Breast epithelium (tissue), 4 donors: ENCODE data around the gene HDLBP. TPM values are rescaled to one million over a fixed set of nuclear protein-coding genes. Genes with fewer than 3 reads are reported as not detected.

Experiments used
- DNase-seq, 2 donors: peaks; one replicate each; pipeline ENCODE4 v3.0.0-alpha.2; 2019; ENCODE audit warnings: low spot score in 2 of 2
- H3K27ac ChIP-seq, 2 donors: fragments of 200-600 bp; sonication (generic) in 1 of 2; one replicate each; pipeline ENCODE4 v1.5.1; 2016 to 2019; ENCODE audit warnings: mild to moderate bottlenecking in 1 of 2
- H3K27me3 ChIP-seq, 2 donors: fragments of 200-600 bp; sonication (generic) in 1 of 2; one replicate each; pipeline versions ENCODE4 v1.5.1 to v1.6.0; 2017 to 2019; ENCODE audit warnings: control low read depth in 1 of 2, mild to moderate bottlenecking in 1 of 2
- H3K36me3 ChIP-seq: fragments of 200-600 bp; one replicate; pipeline ENCODE4 v1.5.1; 2019
- H3K4me1 ChIP-seq, 2 donors: fragments of 200-600 bp; sonication (generic); one replicate each; pipeline ENCODE4 v1.5.1; 2016 to 2019; ENCODE audit warnings: control low read depth in 1 of 2
- H3K4me3 ChIP-seq, 3 donors: fragments of 200-600 bp; sonication (generic); 1 replicate in 2 of 3; 2 replicates in 1 of 3; pipeline ENCODE4 v1.5.1; 2016 to 2019; ENCODE audit warnings: mild to moderate bottlenecking in 3 of 3, moderate library complexity in 2 of 3
- H3K9me3 ChIP-seq, 2 donors: fragments of 200-600 bp; sonication (generic) in 1 of 2; one replicate each; pipeline ENCODE4 v1.5.1; 2016 to 2019; ENCODE audit warnings: control low read depth in 1 of 2
- POLR2A ChIP-seq: fragments of 450-650 bp; IDR thresholded peaks from one replicate; pipeline ENCODE4 v1.6.1; 2016; ENCODE audit warnings: antibody characterized with exemption, mild to moderate bottlenecking, moderate library complexity
- POLR2AphosphoS5 ChIP-seq, 3 donors: sonication (generic); formaldehyde crosslinking; IDR thresholded peaks; one replicate each; pipeline ENCODE4 v1.6.1; 2017; ENCODE audit warnings: antibody characterized with exemption in 3 of 3
- intact Hi-C: fragments of 100-400 bp; cut with DNase I; formaldehyde crosslinking; loops from one replicate; pipeline ENCODE4 v1.15.1; 2023; ENCODE audit warnings: low total_unique reads
- total RNA-seq, 3 donors: library from RNA; depleted of rRNA; stranded (reverse); fragments of >200 nt; gene quantifications; one replicate each; pipeline ENCODE4 v1.1.0, GENCODE V29; 2016
- TF ChIP-seq, protein P1 (sequence below), 3 donors: fragments of 450-650 bp; IDR thresholded peaks; one replicate each; pipeline ENCODE4 v1.5.1; 2016 to 2017; ENCODE audit warnings: antibody characterized with exemption in 3 of 3, mild to moderate bottlenecking in 3 of 3, moderate library complexity in 3 of 3

The HDLBP gene
- total RNA-seq, 3 donors from 2014 or later: 339 to 515 (median 383) TPM

- no peak overlapping the region for H3K4me3 ChIP-seq
- H3K27me3 ChIP-seq: no peaks in the 10 kb centered on the region
- no peaks in the 10 kb centered on the region for H3K36me3 ChIP-seq
- no peak for DNase-seq
- TF ChIP-seq POLR2AphosphoS5 (IDR thresholded peaks at IDR 0.05) (no peak), POLR2A (no peak)
- TF ChIP-seq, protein P1, sequence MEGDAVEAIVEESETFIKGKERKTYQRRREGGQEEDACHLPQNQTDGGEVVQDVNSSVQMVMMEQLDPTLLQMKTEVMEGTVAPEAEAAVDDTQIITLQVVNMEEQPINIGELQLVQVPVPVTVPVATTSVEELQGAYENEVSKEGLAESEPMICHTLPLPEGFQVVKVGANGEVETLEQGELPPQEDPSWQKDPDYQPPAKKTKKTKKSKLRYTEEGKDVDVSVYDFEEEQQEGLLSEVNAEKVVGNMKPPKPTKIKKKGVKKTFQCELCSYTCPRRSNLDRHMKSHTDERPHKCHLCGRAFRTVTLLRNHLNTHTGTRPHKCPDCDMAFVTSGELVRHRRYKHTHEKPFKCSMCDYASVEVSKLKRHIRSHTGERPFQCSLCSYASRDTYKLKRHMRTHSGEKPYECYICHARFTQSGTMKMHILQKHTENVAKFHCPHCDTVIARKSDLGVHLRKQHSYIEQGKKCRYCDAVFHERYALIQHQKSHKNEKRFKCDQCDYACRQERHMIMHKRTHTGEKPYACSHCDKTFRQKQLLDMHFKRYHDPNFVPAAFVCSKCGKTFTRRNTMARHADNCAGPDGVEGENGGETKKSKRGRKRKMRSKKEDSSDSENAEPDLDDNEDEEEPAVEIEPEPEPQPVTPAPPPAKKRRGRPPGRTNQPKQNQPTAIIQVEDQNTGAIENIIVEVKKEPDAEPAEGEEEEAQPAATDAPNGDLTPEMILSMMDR (IDR thresholded peaks at IDR 0.05): no peak
- intact Hi-C loops: no loop called here
- H3K9me3 ChIP-seq: no peaks in the 10 kb centered on the region
- H3K27ac ChIP-seq: no peak overlapping the region
- no peaks in the 10 kb centered on the region for H3K4me1 ChIP-seq
Observed at GRCh38 chr2:241330616-241330981, 15.1 kb upstream of the HDLBP start.

DNA sequence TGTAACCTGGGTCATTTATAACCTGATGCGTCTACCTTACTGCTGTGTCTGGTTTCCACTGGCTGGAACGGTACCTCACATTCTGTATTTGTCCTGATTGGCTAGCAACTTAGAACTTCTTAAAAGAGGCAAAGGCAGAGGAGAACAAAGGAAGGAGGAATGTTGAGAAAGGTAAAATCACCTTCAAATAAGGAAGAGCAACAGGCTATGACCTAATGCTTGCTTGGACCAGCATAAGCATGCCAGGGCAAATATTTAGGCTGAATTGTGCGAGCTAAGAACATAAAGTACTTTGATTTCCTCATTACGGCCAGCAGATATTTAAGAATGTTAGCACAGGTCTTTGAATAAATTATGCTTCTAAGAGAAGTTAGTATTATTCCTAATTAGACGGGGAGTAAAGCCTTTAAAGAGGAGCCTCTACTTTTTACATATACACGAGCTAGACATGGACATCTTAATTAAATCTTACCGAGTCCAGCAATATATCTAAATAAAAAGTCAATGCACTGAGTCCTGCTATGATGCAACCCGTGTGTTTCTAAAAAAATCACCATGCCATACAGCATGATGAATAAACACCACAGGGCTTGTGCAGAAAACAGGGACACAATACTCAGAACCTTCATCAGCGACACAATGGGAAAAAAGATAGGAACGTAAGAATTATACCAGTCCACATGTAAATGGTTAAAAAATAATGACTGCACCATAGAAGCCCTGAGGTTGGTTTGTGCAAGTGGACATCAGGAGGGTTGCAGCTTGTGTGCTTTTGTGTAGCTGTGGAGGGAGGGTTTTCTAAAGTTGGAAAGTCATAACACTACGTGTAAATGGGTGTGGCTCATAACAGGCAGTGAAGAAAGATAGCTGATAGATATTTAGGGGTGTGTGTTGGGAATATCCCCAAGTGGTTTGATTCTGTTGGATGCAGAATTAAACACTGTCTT, 14.5 kb upstream of the HDLBP start:
- H3K27ac ChIP-seq: peak overlapping the region; percentile 8 to 21
- H3K27me3 ChIP-seq: no peaks in the 10 kb centered on the region
- TF ChIP-seq POLR2AphosphoS5 (IDR thresholded peaks at IDR 0.05) (no peak), POLR2A (no peak)
- TF ChIP-seq, protein P1 (IDR thresholded peaks at IDR 0.05): no peak
- intact Hi-C loops: no loop called here
- no peak for DNase-seq
- H3K36me3 ChIP-seq: no peaks in the 10 kb centered on the region
- H3K9me3 ChIP-seq: no peaks in the 10 kb centered on the region
- no peak overlapping the region for H3K4me3 ChIP-seq
- no peaks in the 10 kb centered on the region for H3K4me1 ChIP-seq

DNA sequence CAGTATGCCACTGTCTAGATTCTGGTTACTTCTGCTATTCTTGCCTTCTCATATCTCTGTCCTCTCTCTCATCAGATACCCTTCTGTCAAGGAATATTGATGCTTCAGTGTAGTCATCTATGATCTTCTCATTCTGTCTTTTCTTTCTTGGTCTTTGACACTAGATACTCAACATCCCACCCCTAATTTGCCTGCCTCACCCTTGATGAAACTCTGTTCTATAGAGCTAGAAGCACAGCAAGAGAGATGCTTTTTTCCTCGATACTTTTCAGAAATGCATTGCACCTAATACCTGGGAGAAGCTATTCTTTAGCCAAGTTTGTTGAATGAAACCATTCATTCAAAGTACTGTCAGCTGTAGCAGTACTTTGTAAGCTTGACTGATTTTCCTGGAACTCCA, 9.8 kb upstream of the HDLBP start:
- no peak overlapping the region for H3K27ac ChIP-seq
- TF ChIP-seq POLR2A (no peak), POLR2AphosphoS5 (IDR thresholded peaks at IDR 0.05) (no peak)
- TF ChIP-seq, protein P1 (IDR thresholded peaks at IDR 0.05): no peak
- H3K27me3 ChIP-seq: no peaks in the 10 kb centered on the region
- no peaks in the 10 kb centered on the region for H3K4me1 ChIP-seq
- intact Hi-C loops: no loop called here
- H3K4me3 ChIP-seq: no peak overlapping the region
- no peaks in the 10 kb centered on the region for H3K36me3 ChIP-seq
- no peaks in the 10 kb centered on the region for H3K9me3 ChIP-seq
- DNase-seq: no peak

- intact Hi-C loops: no loop called here
- no peak for DNase-seq
- Histone ChIP-seq H3K4me3 (no peak overlapping the region), H3K36me3 (no peaks in the 10 kb centered on the region), H3K9me3 (no peaks in the 10 kb centered on the region), H3K27me3 (no peaks in the 10 kb centered on the region), H3K27ac (no peak overlapping the region), H3K4me1 (no peaks in the 10 kb centered on the region)
- TF ChIP-seq, protein P1 (IDR thresholded peaks at IDR 0.05): no peak
- TF ChIP-seq POLR2AphosphoS5 (IDR thresholded peaks at IDR 0.05) (no peak), POLR2A (no peak)
Observed at GRCh38 chr2:241324775-241325174, 9.3 kb upstream of the HDLBP start.

DNA sequence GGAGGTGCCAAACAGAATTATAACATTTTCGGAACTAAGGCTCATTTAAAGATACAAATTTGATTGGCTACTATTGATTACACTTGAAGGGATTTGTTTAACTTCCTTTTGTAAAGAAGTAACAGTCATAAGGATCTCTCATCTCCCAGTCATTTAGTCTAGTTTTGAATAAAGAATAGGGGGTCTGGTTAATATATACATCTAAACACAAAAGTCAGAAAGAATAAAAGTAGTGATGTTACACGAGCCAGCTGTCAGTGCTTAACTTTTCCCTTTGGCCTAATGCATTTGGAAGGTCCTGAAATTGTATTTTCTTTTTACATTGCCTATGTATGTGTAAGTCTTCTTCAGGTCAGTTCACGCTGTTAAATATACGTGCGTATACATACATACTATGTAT, 8.3 kb upstream of the HDLBP start:
- Histone ChIP-seq H3K9me3 (no peaks in the 10 kb centered on the region), H3K4me3 (no peak overlapping the region), H3K4me1 (peaks cover 0 to 7% of the 10 kb centered on the region in 2 donors), H3K36me3 (no peaks in the 10 kb centered on the region), H3K27ac (no peak overlapping the region), H3K27me3 (no peaks in the 10 kb centered on the region)
- no peak for TF ChIP-seq POLR2A
- TF ChIP-seq POLR2AphosphoS5 (IDR thresholded peaks at IDR 0.05): no peak
- intact Hi-C loops: no loop called here
- no peak for DNase-seq
